GM21717 (cell line): Measurements from ENCODE around the gene ZNF697.
"Not testable (repeated sequence)": the region's sequence is repeated elsewhere in the genome, so short reads cannot be mapped to it uniquely, and the experiment has no call there.

Source experiments
- ATAC-seq: cut with Tn5 transposase; IDR thresholded peaks from one replicate; pipeline ENCODE4 v1.9.1; 2021; ENCODE audit warnings: mild to moderate bottlenecking, moderate library complexity; ENCODE audit not compliant: unreplicated experiment

ZNF697 gene

DNA sequence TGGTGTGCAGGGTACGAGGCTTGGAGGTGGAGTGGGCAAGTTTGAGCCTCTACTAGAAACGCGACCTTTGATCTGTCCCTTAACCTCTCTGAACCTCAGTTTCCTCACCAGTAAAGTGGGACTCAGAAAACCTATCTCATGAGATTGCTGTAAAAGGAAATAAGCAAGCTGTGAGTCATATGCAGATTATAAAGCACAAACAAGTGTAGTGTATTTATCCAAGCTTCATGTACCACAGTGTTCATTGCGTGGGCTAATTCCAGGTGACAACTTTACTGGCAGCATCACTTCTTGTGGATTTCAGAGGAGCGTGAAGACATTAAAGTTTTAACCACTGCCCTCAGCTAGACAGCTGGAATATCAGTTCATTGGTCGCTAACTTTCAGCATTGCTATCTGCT lies 44.4 kb downstream of the ZNF697 start:
- ATAC-seq = no peak

DNA sequence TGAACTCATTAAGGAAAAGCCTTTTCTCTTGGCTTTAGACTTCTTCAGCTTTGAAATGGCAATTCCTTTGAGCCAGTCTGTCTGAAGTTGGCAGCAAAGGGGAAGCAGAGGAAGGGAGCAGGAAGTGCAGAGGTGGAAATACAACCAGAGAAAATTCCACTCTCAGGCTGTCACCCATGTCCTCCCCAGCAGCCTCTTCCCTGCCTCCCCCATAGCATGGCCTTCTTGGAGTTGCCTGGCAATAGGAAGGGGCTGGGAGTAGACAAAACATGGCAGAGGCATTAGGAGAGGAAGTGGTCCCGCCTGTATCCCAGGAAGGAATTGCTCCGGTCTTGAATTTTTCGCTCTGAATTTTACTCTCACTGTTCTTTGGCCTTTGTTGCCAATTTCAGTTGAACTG lies 44.8 kb downstream of the ZNF697 start:
- ATAC-seq = not testable (repeated sequence)

DNA sequence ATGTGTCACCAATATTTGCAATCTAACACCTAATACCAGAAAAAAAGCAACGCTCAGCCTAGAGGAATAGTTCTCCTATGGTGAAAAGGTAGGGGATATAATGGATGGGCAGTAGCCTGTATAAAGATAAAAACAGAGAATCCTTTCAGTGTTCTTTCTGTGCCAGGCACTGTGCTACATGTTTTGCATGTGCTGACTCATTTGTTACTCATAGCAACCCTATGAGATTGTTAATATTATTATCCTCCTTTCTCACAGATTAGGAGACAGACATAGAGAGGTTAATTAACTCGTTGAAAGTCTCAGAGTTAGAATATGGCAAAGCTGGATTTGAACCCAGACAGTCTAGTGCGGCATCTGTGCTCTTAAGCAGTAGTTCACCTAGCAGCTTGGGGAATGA lies 45.3 kb downstream of the ZNF697 start:
- ATAC-seq = not testable (repeated sequence)

DNA sequence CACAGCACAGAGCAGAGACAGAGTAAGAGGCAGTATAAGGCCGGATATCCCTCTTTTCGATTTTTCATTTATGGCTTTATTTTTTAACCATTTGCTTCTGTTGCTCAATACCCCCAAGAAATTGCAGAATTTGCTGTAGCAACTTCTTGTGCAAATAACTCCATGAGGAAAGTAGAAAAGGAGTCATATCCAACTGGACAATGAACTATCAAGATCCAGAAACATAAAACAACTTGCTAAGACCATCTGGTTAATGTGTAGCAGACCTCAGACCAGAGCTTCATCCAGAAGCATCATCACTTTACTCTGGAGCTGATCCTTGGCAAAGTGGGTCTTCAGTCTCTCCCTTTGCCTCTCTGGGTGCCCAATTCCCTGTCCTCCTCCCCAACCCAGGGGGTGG lies 45.9 kb downstream of the ZNF697 start:
- no peak for ATAC-seq

DNA sequence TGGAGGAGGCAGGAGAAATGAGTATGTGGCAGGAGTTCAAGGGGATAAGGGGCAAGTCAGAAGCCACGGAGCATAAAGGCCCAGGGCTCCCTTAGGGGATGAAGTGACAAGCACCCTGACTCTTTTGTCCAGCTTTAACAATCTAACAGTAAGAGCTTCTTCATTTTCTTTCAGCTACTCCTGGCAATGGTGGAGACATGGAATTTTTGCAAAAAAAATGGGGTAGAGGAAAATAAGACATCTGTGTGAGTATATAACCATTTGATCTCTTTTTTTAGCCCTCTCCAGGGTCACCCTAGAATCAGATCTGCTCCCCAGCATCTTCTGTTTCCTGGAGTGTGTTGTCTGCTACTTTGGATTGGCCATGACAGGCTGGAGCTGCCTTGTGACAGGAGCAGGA lies 47.1 kb downstream of the ZNF697 start:
- ATAC-seq = no peak

DNA sequence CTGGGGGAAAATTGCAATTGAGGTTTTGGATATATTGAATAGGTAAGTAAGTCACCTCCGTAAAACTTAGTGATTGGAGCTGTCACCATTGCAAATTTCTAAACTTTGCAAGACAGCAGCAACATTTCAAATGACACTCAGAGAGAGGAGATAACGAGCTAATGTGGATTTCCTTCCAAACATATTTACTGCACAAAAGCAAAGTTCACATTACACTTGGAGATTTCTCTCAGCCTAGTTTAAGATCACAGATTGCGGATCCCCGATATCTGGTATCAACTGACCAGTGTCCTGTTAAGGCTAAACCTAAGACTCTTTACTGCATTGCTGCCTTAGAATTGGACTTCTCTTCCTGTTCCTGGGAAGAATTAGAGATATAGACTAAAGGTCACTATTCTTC lies 47.5 kb downstream of the ZNF697 start:
- no peak for ATAC-seq

DNA sequence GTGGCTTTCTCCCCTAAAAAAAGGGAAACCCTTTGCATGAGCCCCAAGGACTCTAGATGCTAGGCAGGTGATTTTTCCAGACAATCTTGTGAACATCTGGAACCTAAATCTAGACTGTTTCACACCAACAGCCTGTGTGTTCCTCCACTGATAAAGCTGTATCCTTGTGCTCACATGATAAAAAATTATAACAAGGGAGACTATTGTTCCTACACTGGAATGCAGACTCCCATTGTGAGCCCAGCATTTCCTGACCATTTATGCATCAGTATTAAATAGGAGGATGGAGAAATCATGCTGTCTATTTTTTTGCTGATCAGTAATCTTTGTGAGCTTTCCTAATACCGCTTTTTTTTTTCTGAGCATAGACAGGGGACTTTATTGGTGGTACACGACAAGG lies 52.5 kb downstream of the ZNF697 start:
- no peak for ATAC-seq

DNA sequence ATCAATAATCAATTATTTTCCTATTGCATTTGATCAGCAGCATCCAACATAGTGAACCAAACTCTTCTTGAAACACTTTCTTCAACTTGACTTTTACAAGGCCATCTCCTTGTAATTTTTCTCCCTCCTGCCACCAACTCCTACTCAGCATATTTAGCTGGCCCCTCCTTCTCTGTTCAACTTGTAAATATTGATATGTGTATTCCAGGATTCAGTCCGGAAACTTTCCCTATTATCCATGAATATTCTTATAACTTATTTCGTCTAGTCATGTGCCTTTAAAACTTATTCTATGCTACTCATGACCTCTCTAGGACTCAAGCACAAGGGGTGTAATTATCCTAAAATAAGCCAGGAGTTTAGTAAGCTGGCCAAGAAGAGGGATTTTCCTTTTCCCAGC lies 52.9 kb downstream of the ZNF697 start:
- no peak for ATAC-seq

DNA sequence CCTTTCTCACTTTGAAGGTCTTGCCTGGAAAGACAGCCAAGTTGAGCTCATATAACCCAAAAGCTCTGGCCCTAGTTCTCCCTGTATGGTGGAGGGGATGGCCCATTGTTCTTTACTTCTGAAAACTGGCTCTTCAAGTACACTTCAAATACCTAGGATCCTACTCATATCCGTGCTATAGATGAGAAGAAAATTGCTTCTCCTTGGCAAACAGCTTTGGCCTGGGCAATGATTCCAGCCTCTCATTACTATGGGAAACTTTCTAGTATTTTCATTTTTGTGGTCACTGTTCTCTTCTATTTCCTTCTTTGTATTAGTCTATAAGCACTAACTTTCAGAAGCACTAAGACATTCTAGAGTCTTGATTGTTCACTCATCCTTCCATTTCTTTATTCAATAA lies 53.7 kb downstream of the ZNF697 start:
- no peak for ATAC-seq

DNA sequence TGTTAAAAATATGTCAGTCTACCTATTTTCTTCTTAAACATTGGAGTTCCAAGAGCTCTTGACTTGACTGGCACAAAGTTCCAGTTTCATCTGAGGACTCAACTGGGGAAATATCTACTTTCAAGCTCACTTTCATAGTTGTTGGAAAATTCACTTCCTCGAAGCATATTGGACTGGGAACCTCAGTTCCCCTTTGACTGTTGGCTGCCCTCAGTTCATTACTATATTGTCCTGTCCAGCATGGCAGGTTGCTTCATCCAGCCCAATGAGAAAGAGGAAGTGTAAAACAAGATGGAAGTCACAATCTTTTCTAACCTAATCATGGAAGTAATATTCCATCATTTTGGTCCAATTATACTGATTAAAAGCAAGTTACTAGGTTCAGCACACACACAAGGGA lies 54.3 kb downstream of the ZNF697 start:
- ATAC-seq = no peak

DNA sequence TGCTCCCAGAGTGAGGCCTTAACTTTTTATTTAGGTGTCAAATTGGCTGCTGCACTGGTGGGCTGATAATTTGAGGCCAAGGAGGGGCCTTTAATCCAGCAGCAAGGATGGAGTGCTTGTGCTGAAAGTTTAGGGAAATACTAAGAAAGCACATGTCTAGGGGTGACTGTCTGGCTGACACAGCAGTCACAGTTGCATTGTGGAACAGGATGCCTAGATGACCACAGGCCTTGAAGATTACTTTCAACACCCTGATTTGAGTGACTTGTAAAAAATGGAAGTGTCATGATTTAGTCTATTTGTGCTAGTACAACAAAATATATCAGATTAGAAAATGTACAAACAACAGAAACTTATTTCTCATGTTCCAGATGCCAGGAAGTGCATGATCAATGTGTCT lies 57.7 kb downstream of the ZNF697 start:
- ATAC-seq = no peak

DNA sequence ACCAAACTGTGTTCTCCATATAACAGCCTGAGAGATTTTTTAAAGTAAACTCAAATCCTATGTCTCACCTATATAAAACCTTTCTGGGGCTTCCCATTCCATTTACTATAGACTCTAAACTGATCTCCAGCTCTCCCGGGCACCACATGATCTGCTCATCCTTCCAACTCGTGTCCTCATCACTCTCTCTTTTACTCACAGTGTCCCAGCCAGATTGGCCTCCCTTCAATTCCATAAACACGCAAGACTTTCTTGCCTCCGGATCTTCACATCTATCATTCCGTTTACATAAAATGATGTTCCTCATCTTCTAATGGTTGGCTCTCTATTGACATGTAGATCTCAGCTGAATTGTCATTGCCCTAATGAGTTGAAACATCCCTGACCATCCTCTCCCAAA lies 59.4 kb downstream of the ZNF697 start:
- ATAC-seq = no peak

DNA sequence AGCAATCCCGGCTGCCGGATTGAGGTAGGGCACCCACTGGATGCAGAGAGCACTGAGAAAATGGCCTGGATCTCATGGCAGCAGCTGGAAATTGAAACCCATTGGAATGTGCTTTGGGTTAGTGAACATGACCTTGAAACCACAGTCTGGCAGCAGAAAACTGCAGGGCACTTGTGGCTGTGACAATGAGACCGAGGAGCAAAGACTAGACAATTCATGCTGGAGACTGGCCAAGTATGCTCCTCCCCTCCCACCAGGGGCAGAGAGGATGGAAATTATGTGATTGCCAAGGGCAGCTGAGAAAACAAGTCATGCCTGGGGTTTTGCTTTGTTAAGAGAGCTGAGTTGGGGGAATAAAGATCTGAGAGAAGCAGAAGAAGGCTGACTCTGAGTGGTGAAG lies 60.7 kb downstream of the ZNF697 start:
- ATAC-seq = no peak

DNA sequence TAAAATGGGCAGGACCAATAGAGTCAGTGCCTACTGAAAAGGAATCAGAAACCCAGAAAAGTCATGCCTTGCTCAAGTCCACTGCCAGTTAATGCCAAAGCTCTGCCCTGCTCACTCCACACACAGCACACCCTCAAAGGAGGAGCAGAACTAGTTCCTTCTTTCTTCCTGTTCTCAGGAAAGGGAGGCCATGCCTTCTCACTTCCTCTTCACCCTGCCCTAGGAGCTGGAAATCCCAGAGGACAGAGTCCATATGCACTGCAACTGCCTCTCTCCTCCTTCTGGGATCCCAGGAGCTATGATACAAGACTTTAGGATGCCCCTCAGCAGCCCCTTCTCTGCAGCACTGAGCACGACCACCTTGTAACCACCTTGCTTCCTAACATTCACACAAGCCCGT lies 62.3 kb downstream of the ZNF697 start:
- not testable (repeated sequence) for ATAC-seq

DNA sequence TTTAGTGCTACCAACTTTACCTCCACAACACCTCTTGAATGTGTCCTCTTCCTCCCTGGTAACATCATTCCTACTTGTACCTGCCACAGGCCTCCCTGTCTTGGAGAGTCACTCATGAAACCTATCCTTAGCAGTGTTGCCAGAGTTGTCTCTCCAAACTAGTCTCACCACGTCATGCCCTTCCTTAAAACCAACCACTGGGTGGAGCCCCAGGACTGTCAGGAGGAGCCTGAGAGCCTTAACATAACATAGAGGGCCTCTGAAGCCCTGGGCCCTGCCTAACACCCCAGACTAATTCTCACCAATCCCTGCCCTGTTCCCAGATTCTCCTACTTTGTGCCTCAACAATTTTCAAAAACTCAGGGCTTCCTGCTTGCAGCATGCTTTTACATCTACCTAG lies 65.3 kb downstream of the ZNF697 start:
- peak; percentile 62 for ATAC-seq

DNA sequence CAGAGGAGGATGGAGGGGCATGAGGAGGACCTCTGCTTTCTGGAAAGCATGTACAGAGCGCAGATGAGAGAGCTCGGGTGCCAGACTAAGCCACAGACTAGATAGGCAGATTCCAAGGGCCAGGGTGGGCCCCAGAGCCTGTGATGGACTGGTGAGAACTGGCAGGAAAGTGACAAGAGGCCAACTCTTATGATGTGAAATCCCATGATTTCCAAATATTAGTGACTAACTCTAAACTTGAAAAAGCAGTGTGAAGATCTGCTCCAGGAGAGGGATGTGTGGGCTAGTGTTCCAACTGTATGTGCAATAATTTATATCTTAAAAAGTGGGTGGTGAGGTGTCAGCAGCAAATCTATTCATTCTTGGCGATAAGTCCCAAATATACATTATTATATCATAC lies 67.0 kb downstream of the ZNF697 start:
- not testable (repeated sequence) for ATAC-seq

DNA sequence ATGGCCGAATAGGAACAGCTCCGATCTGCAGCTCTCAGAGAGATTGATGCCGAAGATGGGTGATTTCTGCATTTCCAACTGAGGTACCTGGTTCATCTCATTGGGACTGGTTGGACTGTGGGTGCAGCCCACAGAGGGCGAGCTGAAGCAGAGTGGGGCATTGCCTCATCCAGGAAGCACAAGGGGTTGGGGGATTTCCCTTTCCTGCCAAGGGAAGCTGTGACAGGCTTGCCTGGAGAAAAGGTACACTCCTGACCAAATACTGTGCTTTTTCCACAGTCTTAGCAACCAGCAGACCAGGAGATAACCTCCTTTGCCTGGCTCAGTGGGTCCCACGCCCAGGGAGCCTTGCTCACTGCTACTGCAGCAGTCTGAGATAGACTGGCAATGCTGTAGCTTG lies 74.2 kb downstream of the ZNF697 start:
- no peak for ATAC-seq

DNA sequence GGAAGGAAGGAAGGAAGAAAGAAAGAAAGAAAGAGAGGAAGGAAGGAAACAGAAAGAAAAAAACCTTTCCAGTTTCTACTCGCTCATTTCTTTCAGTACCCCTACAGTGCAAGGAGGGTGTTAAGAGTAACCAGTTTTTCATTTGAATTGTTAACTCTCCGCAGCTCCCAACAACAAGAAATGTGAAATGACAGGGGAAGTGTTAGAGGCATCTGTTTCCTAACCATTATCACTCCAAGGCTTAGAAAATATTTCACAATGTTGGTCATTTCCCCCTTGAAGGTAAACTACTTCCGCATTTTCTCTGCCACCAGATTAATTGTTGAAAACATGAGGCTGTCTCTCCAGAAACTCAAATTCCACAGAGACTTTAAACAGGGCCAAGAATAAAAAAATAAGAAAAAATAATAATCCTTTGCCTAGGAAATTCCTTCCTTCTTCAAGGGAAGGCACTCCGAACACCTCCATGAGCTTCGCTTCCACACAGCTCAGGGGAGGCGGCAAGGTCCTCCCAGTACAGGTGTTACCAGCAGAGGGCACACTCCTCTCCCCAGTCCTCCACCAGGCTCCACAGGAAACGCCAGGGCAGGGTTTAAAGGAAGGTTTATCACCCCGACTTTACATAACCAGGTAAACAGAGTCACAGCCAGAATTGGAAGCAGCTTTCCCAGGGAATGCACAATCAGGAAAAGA lies 78.0 kb downstream of the ZNF697 start:
- ATAC-seq = not testable (repeated sequence)
